A673 (cell line): ENCODE measurements around the gene GREB1L.

Experiments
- EZH2 ChIP-seq: fragments of 200-600 bp; sonication (generic); IDR thresholded peaks from 2 replicates; pipeline ENCODE4 v1.6.1; 2017; ENCODE audit warnings: borderline replicate concordance, low read depth, mild to moderate bottlenecking, mixed read lengths, antibody characterized with exemption, low read length; ENCODE audit not compliant: poor library complexity, severe bottlenecking
- TF ChIP-seq, protein P1 (sequence below): fragments of 300-800, 200-600 bp; sonication (generic); conservative IDR thresholded peaks from 2 replicates; pipeline ENCODE4 v1.5.1; 2017; ENCODE audit warnings: low read depth, mild to moderate bottlenecking, antibody characterized with exemption, low read length, moderate library complexity, mixed read lengths

DNA sequence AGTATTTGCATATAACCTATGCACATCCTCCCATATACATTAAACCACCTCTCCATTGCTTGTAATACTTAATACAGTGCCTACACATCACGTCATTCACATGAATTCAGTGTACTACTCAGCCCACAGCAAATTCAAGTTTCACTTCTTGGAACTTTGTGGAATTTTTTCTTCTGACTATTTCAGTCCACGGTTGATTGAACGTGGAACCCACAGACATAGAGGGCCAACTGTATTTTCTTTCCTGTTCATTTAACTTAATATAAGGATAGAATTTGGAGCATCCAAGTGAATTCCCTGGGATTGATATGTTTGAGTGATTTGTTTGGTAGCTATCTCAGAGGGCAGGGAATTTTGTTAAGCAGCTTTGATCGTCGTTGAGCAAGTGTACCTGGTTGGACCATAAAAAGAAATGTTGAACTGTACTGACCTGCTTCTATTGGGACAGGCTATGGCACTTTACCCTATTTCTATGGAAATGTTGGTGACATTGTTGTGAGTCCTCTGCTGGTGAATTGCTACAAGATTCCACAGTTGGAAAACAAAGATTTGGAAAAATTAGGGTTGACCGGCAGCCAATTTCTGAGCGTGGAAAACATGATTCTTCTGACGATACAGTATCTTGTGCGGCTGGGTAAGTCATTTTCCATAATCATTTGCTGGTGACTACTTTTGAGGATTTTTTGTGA, 201.9 kb downstream of the GREB1L start:
- TF ChIP-seq, protein P1, sequence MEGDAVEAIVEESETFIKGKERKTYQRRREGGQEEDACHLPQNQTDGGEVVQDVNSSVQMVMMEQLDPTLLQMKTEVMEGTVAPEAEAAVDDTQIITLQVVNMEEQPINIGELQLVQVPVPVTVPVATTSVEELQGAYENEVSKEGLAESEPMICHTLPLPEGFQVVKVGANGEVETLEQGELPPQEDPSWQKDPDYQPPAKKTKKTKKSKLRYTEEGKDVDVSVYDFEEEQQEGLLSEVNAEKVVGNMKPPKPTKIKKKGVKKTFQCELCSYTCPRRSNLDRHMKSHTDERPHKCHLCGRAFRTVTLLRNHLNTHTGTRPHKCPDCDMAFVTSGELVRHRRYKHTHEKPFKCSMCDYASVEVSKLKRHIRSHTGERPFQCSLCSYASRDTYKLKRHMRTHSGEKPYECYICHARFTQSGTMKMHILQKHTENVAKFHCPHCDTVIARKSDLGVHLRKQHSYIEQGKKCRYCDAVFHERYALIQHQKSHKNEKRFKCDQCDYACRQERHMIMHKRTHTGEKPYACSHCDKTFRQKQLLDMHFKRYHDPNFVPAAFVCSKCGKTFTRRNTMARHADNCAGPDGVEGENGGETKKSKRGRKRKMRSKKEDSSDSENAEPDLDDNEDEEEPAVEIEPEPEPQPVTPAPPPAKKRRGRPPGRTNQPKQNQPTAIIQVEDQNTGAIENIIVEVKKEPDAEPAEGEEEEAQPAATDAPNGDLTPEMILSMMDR: no peak
- no peak for TF ChIP-seq EZH2
